Naive thymus-derived CD8-positive, alpha-beta T cell (primary cell): ENCODE measurements around the gene YIF1A. TPM values are rescaled to one million over a fixed set of nuclear protein-coding genes. Genes with fewer than 3 reads are reported as not detected.

Source experiments
- ATAC-seq, 2 donors: fragments of 150-1000 bp; cut with Tn5 transposase in 1 of 2; sonication (Bioruptor Pico), chemical (Tn5 transposase) in 1 of 2; 1 replicate in 1 of 2; 2 replicates in 1 of 2; pipeline ENCODE4 v1.10.0; 2021; ENCODE audit warnings: mild to moderate bottlenecking in 2 of 2, moderate library complexity in 2 of 2
- POLR2A ChIA-PET: fragments of 350-600 bp; sonication (Branson Sonifier 250); formaldehyde crosslinking; loops from one replicate; lab custom pipeline; 2021; ENCODE audit warnings: antibody characterized with exemption; lab: Charles Lee
- DNase-seq, 10 donors: peaks; one replicate each; pipeline versions ENCODE4 v3.0.0 to v3.0.0-alpha.2; 2020 to 2022
- H3K27ac Mint-ChIP-seq, 10 donors: one replicate each; pipeline ENCODE4 v1.8.0; 2020 to 2022; ENCODE audit warnings: mild to moderate bottlenecking in 10 of 10, mixed read lengths in 10 of 10, moderate library complexity in 4 of 10, inconsistent platforms in 1 of 10
- H3K27me3 Mint-ChIP-seq, 5 donors: one replicate each; pipeline ENCODE4 v1.8.0; 2021 to 2022; ENCODE audit warnings: mixed read lengths in 5 of 5
- H3K36me3 Mint-ChIP-seq, 3 donors: one replicate each; pipeline ENCODE4 v1.8.0; 2020 to 2022; ENCODE audit warnings: mixed read lengths in 3 of 3, mild to moderate bottlenecking in 2 of 3, inconsistent platforms in 1 of 3
- H3K4me1 Mint-ChIP-seq, 4 donors: one replicate each; pipeline ENCODE4 v1.8.0; 2021 to 2022; ENCODE audit warnings: mixed read lengths in 4 of 4
- H3K4me3 Mint-ChIP-seq, 10 donors: one replicate each; pipeline ENCODE4 v1.8.0; 2020 to 2022; ENCODE audit warnings: mild to moderate bottlenecking in 10 of 10, mixed read lengths in 10 of 10, moderate library complexity in 6 of 10, inconsistent platforms in 1 of 10
- H3K9me3 Mint-ChIP-seq, 9 donors: one replicate each; pipeline ENCODE4 v1.8.0; 2020 to 2022; ENCODE audit warnings: mixed read lengths in 9 of 9, mild to moderate bottlenecking in 3 of 9, inconsistent platforms in 1 of 9, moderate library complexity in 1 of 9
- polyA plus RNA-seq, 3 donors: library from polyadenylated mRNA; unstranded; fragments of 300-500 nt; fragmentation: Illumina TruSeq; gene quantifications; one replicate each; pipeline ENCODE4 v1.2.3, GENCODE V29; 2021
- total RNA-seq, 8 experiments: library from RNA in 2 of 8; stranded (reverse) in 2 of 8; gene quantifications; one replicate each; pipeline ENCODE4 v1.2.3 and lab custom pipeline; 2021 to 2026

The YIF1A gene
- total and polyA plus RNA-seq, 5 experiments from 2014 or later, result 26.9 to 59.9 (median 49.1) TPM

GRCh38 chr11:66265531-66266377, 23.2 kb downstream of the YIF1A start:
- Mint-ChIP-seq H3K4me3 (peak overlapping the region in 3 of 10 donors; percentile 7 to 22 (median 20)), H3K36me3 (peaks cover 3 to 35% (median 5%) of the 10 kb centered on the region in 3 donors), H3K27me3 (peaks cover 0 to 2% (median 0%) of the 10 kb centered on the region in 5 donors), H3K4me1 (peaks cover 21 to 30% (median 29%) of the 10 kb centered on the region in 4 donors), H3K9me3 (peaks cover 0 to 2% (median 0%) of the 10 kb centered on the region in 9 donors), H3K27ac (peak overlapping the region in 1 of 10 donors; percentile 27)
- no peak for ATAC-seq
- POLR2A ChIA-PET, result interaction anchor here (4.2 to 6.7 kb wide), 2 partner anchors 16 to 23 kb away, joined by 27 to 102 read pairs; partner anchors contain the start of genes CNIH2 and YIF1A
- DNase-seq, result no peak

GRCh38 chr11:66264914-66265313, 24.0 kb downstream of the YIF1A start:
- no peak for ATAC-seq
- peaks cover 0 to 2% (median 0%) of the 10 kb centered on the region in 5 donors for H3K27me3 Mint-ChIP-seq
- H3K9me3 Mint-ChIP-seq, result peaks cover 0 to 2% (median 0%) of the 10 kb centered on the region in 9 donors
- H3K4me3 Mint-ChIP-seq, result peak overlapping the region in 1 of 10 donors; percentile 2
- peak overlapping the region in 2 of 10 donors; percentile 63 to 81 for H3K27ac Mint-ChIP-seq
- peaks cover 20 to 23% (median 21%) of the 10 kb centered on the region in 4 donors for H3K4me1 Mint-ChIP-seq
- peaks cover 3 to 36% (median 5%) of the 10 kb centered on the region in 3 donors for H3K36me3 Mint-ChIP-seq
- POLR2A ChIA-PET, result interaction anchor here (6.7 kb wide), 1 partner anchor 17 kb away, joined by 102 read pairs; the partner anchor contains the start of gene CNIH2
- peak in 1 of 10 donors; percentile 36 for DNase-seq

GRCh38 chr11:66264383-66264782, 24.6 kb downstream of the YIF1A start:
- POLR2A ChIA-PET, result no interaction called here
- Mint-ChIP-seq H3K36me3 (peaks cover 4 to 40% (median 6%) of the 10 kb centered on the region in 3 donors), H3K27ac (peak overlapping the region in 1 of 10 donors; percentile 34), H3K9me3 (peaks cover 0 to 2% (median 0%) of the 10 kb centered on the region in 9 donors), H3K4me3 (no peak overlapping the region), H3K27me3 (peaks cover 0 to 2% (median 0%) of the 10 kb centered on the region in 5 donors), H3K4me1 (peaks cover 20 to 23% (median 21%) of the 10 kb centered on the region in 4 donors)
- no peak for DNase-seq
- ATAC-seq, result no peak

GRCh38 chr11:66263785-66264184, 25.2 kb downstream of the YIF1A start:
- Mint-ChIP-seq H3K9me3 (peaks cover 0 to 2% (median 0%) of the 10 kb centered on the region in 9 donors), H3K36me3 (peaks cover 0 to 46% (median 8%) of the 10 kb centered on the region in 3 donors), H3K4me1 (peaks cover 21 to 25% (median 22%) of the 10 kb centered on the region in 4 donors), H3K27me3 (no peaks in the 10 kb centered on the region), H3K4me3 (no peak overlapping the region), H3K27ac (peak overlapping the region in 2 of 10 donors; percentile 33 to 65)
- POLR2A ChIA-PET, result no interaction called here
- no peak for DNase-seq
- ATAC-seq, result no peak

GRCh38 chr11:66263231-66263630, 25.7 kb downstream of the YIF1A start:
- Mint-ChIP-seq H3K27ac (peak overlapping the region in 3 of 10 donors; percentile 37 to 74 (median 55)), H3K4me3 (no peak overlapping the region), H3K27me3 (no peaks in the 10 kb centered on the region), H3K4me1 (peaks cover 21 to 30% (median 26%) of the 10 kb centered on the region in 4 donors), H3K9me3 (no peaks in the 10 kb centered on the region), H3K36me3 (peaks cover 0 to 46% (median 8%) of the 10 kb centered on the region in 3 donors)
- ATAC-seq, result no peak
- POLR2A ChIA-PET, result interaction anchor here (1.1 kb wide), 1 partner anchor 14 kb away, joined by 3 read pairs; the partner anchor contains the start of gene CNIH2
- DNase-seq, result no peak

GRCh38 chr11:66262696-66263095, 26.2 kb downstream of the YIF1A start:
- POLR2A ChIA-PET, result interaction anchor here (1.1 kb wide), 1 partner anchor 15 kb away, joined by 3 read pairs; the partner anchor contains the start of gene CNIH2
- ATAC-seq, result no peak
- DNase-seq, result no peak
- Mint-ChIP-seq H3K27ac (peak overlapping the region in 4 of 10 donors; percentile 7 to 55 (median 42)), H3K36me3 (peaks cover 0 to 46% (median 8%) of the 10 kb centered on the region in 3 donors), H3K9me3 (no peaks in the 10 kb centered on the region), H3K4me3 (no peak overlapping the region), H3K4me1 (peaks cover 17 to 29% (median 25%) of the 10 kb centered on the region in 4 donors), H3K27me3 (no peaks in the 10 kb centered on the region)

- DNase-seq (no peak), ATAC-seq (no peak)
- POLR2A ChIA-PET, result interaction anchor here (1.1 to 4.3 kb wide), 2 partner anchors 15 to 41 kb away, joined by 3 to 33 read pairs; partner anchors contain the start of gene CNIH2
- Mint-ChIP-seq H3K9me3 (no peaks in the 10 kb centered on the region), H3K27ac (peak overlapping the region in 3 of 10 donors; percentile 28 to 62 (median 40)), H3K36me3 (peaks cover 0 to 45% (median 8%) of the 10 kb centered on the region in 3 donors), H3K27me3 (peaks cover 0 to 1% (median 0%) of the 10 kb centered on the region in 5 donors), H3K4me3 (no peak overlapping the region), H3K4me1 (peaks cover 16 to 25% (median 22%) of the 10 kb centered on the region in 4 donors)
Measured at GRCh38 chr11:66262191-66262590, 26.8 kb downstream of the YIF1A start.

- POLR2A ChIA-PET, result interaction anchor here (4.3 kb wide), 1 partner anchor 40 kb away, joined by 33 read pairs; no protein-coding TSS in a partner anchor
- Mint-ChIP-seq H3K36me3 (peaks cover 0 to 41% (median 8%) of the 10 kb centered on the region in 3 donors), H3K4me1 (peaks cover 16 to 25% (median 23%) of the 10 kb centered on the region in 4 donors), H3K4me3 (peak overlapping the region in 1 of 10 donors; percentile 51), H3K27me3 (peaks cover 0 to 3% (median 0%) of the 10 kb centered on the region in 5 donors), H3K27ac (peak overlapping the region in 2 of 10 donors; percentile 44 to 99), H3K9me3 (no peaks in the 10 kb centered on the region)
- no peak for DNase-seq
- ATAC-seq, result no peak
Measured at GRCh38 chr11:66261578-66261977, 27.4 kb downstream of the YIF1A start.

GRCh38 chr11:66259956-66260355, 29.0 kb downstream of the YIF1A start:
- ATAC-seq, result no peak
- H3K27ac Mint-ChIP-seq, result peak overlapping the region in 5 of 10 donors; percentile 23 to 99 (median 57)
- POLR2A ChIA-PET, result interaction anchor here (1.7 to 4.3 kb wide), 2 partner anchors 18 to 38 kb away, joined by 4 to 33 read pairs; no protein-coding TSS in a partner anchor
- no peak for DNase-seq
- H3K36me3 Mint-ChIP-seq, result peaks cover 0 to 40% (median 8%) of the 10 kb centered on the region in 3 donors
- H3K27me3 Mint-ChIP-seq, result peaks cover 0 to 3% (median 0%) of the 10 kb centered on the region in 5 donors
- H3K4me1 Mint-ChIP-seq, result peaks cover 17 to 37% (median 32%) of the 10 kb centered on the region in 4 donors
- peak overlapping the region in 3 of 10 donors; percentile 39 to 54 (median 52) for H3K4me3 Mint-ChIP-seq
- H3K9me3 Mint-ChIP-seq, result no peaks in the 10 kb centered on the region

GRCh38 chr11:66259225-66259624, 29.7 kb downstream of the YIF1A start:
- Mint-ChIP-seq H3K4me1 (peaks cover 17 to 38% (median 32%) of the 10 kb centered on the region in 4 donors), H3K27me3 (peaks cover 0 to 3% (median 0%) of the 10 kb centered on the region in 5 donors)
- POLR2A ChIA-PET, result interaction anchor here (0.6 to 4.3 kb wide), 4 partner anchors 18 to 1441 kb away, joined by 3 to 33 read pairs (median 4); no protein-coding TSS in a partner anchor

GRCh38 chr11:66258473-66258893, 30.5 kb downstream of the YIF1A start:
- POLR2A ChIA-PET, result interaction anchor here (0.6 to 4.3 kb wide), 3 partner anchors 33 to 1440 kb away, joined by 3 to 33 read pairs (median 4); no protein-coding TSS in a partner anchor
- Mint-ChIP-seq H3K9me3 (no peaks in the 10 kb centered on the region), H3K27ac (peak overlapping the region; percentile 46 to 100 (median 92)), H3K4me1 (peaks cover 19 to 40% (median 32%) of the 10 kb centered on the region in 4 donors), H3K27me3 (peaks cover 0 to 3% (median 0%) of the 10 kb centered on the region in 5 donors), H3K36me3 (peaks cover 0 to 36% (median 5%) of the 10 kb centered on the region in 3 donors), H3K4me3 (peak overlapping the region; percentile 53 to 99 (median 92))
- ATAC-seq (peak in 1 of 2 donors; percentile 1), DNase-seq (no peak)

More at GRCh38 chr11:66259225-66259624, 29.7 kb downstream of the YIF1A start:
- no peaks in the 10 kb centered on the region for H3K9me3 Mint-ChIP-seq
- H3K4me3 Mint-ChIP-seq, result peak overlapping the region in 8 of 10 donors; percentile 23 to 99 (median 56)
- peak overlapping the region; percentile 19 to 100 (median 83) for H3K27ac Mint-ChIP-seq
- ATAC-seq (no peak), DNase-seq (no peak)
- H3K36me3 Mint-ChIP-seq, result peaks cover 0 to 35% (median 5%) of the 10 kb centered on the region in 3 donors
